Endodermal cell (in vitro differentiated cells): Measurements from ENCODE around the gene COTL1. TPM values are rescaled to one million over a fixed set of nuclear protein-coding genes. Genes with fewer than 3 reads are reported as not detected.
A peak's percentile ranks its signal among the peaks of the same experiment; 100 is the strongest.

Experiments used
- DNase-seq: peaks from one replicate; pipeline ENCODE4 v3.0.0-alpha.2; 2017
- H3K27ac ChIP-seq: 2 replicates; pipeline ENCODE4 v1.5.1; 2013; ENCODE audit warnings: mild to moderate bottlenecking, low read depth, low read length, moderate library complexity
- H3K27me3 ChIP-seq: 2 replicates; pipeline ENCODE4 v1.6.1; 2013; ENCODE audit warnings: mild to moderate bottlenecking, low read length, moderate library complexity; ENCODE audit not compliant: insufficient read depth, control insufficient read depth, poor library complexity, severe bottlenecking
- H3K36me3 ChIP-seq: 2 replicates; pipeline ENCODE4 v1.7.0; 2013; ENCODE audit warnings: mild to moderate bottlenecking, low read length, moderate library complexity; ENCODE audit not compliant: control insufficient read depth, insufficient read depth
- H3K4me1 ChIP-seq: one replicate; pipeline ENCODE4 v1.7.0; 2013; ENCODE audit warnings: low read length; ENCODE audit not compliant: control insufficient read depth, insufficient read depth
- H3K4me3 ChIP-seq: 2 replicates; pipeline ENCODE4 v1.5.1; 2013; ENCODE audit warnings: mild to moderate bottlenecking, low read length, moderate library complexity
- H3K9ac ChIP-seq: 2 replicates; pipeline ENCODE4 v1.6.1; 2013; ENCODE audit warnings: mild to moderate bottlenecking, low read length, moderate library complexity; ENCODE audit not compliant: poor library complexity, severe bottlenecking; ENCODE audit errors: extremely low read depth
- H3K9me3 ChIP-seq: 2 replicates; pipeline ENCODE4 v1.6.1; 2013; ENCODE audit warnings: mild to moderate bottlenecking, low read length, moderate library complexity; ENCODE audit not compliant: control insufficient read depth
- H3K27ac Mint-ChIP-seq: 2 replicates; pipeline ENCODE4 v1.8.0; 2020; ENCODE audit warnings: mixed read lengths
- H3K27me3 Mint-ChIP-seq: 2 replicates; pipeline ENCODE4 v1.8.0; 2021; ENCODE audit warnings: mild to moderate bottlenecking, mixed read lengths; ENCODE audit not compliant: insufficient read depth
- H3K36me3 Mint-ChIP-seq: 2 replicates; pipeline ENCODE4 v1.8.0; 2020; ENCODE audit warnings: low read depth, mixed read lengths
- H3K4me1 Mint-ChIP-seq: 2 replicates; pipeline ENCODE4 v1.8.0; 2020; ENCODE audit warnings: mixed read lengths
- H3K4me3 Mint-ChIP-seq: 2 replicates; pipeline ENCODE4 v1.8.0; 2020; ENCODE audit warnings: mild to moderate bottlenecking, moderate library complexity, mixed read lengths
- H3K9me3 Mint-ChIP-seq: 2 replicates; pipeline ENCODE4 v1.8.0; 2020; ENCODE audit warnings: mild to moderate bottlenecking, mixed read lengths
- WGBS, 2 experiments: methylation state at CpG; one replicate each; pipeline versions ENCODE4 v1.1.5 to v1.1.7; 2013; ENCODE audit warnings: missing lambda C conversion rate in 2 of 2, mixed read lengths in 1 of 2; ENCODE audit not compliant: insufficient coverage in 1 of 2, insufficient read length in 1 of 2; 5-methylcytosine and 5-hydroxymethylcytosine counted together
- total RNA-seq, 2 donors: library from RNA; stranded (reverse); fragmentation: NEBNext Ultra II Directional in 1 of 2; extraction: Animal tissue kit (Norgen Biotek cat#: 25700) in 1 of 2; gene quantifications; 2 replicates in 1 of 2; 3 replicates in 1 of 2; pipeline ENCODE4 v1.2.1, GENCODE V29; 2021
- TF ChIP-seq, protein P1 (sequence below): fragments of 200-600 bp; sonication (generic); conservative IDR thresholded peaks from 2 replicates; pipeline ENCODE4 v1.5.0; 2021; ENCODE audit warnings: antibody characterized with exemption, mild to moderate bottlenecking

The COTL1 gene
- total RNA-seq, 2 donors from 2014 or later = 33.4 to 34.9 TPM

DNA sequence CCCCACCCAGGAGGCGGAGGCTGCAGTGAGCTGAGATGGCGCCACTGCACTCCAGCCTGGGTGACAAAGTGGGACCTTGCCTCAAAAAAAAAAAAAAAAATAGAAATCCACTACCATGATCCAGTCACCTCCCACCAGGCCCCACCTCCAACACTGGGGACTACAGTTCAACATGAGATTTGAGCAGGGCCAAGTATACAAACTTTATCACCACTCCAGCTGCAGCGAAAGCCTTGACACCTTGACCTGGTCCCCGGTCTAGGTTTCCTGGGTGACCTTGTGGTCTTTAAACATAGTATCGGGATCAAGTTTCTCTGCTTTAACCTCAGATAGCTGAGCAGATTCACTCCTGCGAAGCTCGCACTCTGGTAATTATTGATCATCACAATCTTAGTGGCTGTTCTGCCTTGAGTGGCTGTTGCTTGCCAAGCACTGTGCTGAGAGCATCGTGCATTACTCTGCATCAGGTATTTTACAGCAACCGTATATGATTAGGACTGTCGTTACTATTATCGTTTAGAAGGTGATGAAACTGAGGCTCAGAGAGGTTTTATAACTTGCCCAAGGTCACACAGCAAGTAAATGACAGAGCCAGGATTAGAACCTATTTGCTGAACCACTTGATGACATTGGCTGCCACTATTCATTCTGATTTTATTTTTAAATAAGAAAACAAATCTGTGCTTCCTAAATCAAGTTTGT is 63.1 kb downstream of the COTL1 start:
- TF ChIP-seq, protein P1, sequence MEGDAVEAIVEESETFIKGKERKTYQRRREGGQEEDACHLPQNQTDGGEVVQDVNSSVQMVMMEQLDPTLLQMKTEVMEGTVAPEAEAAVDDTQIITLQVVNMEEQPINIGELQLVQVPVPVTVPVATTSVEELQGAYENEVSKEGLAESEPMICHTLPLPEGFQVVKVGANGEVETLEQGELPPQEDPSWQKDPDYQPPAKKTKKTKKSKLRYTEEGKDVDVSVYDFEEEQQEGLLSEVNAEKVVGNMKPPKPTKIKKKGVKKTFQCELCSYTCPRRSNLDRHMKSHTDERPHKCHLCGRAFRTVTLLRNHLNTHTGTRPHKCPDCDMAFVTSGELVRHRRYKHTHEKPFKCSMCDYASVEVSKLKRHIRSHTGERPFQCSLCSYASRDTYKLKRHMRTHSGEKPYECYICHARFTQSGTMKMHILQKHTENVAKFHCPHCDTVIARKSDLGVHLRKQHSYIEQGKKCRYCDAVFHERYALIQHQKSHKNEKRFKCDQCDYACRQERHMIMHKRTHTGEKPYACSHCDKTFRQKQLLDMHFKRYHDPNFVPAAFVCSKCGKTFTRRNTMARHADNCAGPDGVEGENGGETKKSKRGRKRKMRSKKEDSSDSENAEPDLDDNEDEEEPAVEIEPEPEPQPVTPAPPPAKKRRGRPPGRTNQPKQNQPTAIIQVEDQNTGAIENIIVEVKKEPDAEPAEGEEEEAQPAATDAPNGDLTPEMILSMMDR = no peak
- no peaks in the 10 kb centered on the region for H3K27me3 ChIP-seq
- H3K9me3 ChIP-seq = no peaks in the 10 kb centered on the region
- H3K9ac ChIP-seq = no peak overlapping the region
- no peak overlapping the region for H3K4me3 ChIP-seq
- no peak overlapping the region for H3K27ac Mint-ChIP-seq
- no peaks in the 10 kb centered on the region for H3K36me3 ChIP-seq
- no peaks in the 10 kb centered on the region for H3K9me3 Mint-ChIP-seq
- H3K36me3 Mint-ChIP-seq = no peaks in the 10 kb centered on the region
- no peaks in the 10 kb centered on the region for H3K4me1 Mint-ChIP-seq
- no peak for DNase-seq
- H3K27ac ChIP-seq = peak overlapping the region; percentile 80
- H3K4me1 ChIP-seq = no peaks in the 10 kb centered on the region
- H3K27me3 Mint-ChIP-seq = no peaks in the 10 kb centered on the region
- no peak overlapping the region for H3K4me3 Mint-ChIP-seq
- WGBS, 2 experiments = 92 to 97% methylated on average over 9 to 11 of the region's 11 CpGs

DNA sequence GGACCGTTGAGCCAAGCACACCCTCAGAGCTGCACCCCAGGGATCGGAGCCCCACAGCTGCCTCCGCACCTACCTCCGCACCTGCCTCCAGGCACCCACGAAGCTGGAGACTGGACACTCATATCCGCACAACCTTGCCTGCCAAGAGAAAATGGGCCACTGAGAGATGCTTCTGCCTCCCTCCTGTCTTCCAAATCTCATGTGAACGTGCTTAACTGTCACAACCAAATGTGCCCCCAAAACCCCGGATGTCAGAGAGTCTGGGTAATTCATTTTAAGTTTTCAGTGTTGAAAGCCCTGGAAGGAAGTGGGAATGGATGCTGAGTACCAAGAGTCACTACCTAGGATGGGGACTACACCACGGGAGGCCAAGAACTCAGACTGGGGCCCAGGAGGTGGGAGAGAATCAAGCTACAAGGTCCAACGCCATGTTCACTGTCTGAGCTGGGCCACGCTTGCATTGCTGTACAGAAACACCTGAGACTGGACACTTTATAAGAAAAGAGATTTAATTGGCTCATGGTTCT is 63.9 kb downstream of the COTL1 start:
- no peak overlapping the region for H3K27ac ChIP-seq
- no peak for DNase-seq
- H3K4me3 Mint-ChIP-seq = no peak overlapping the region
- H3K27me3 ChIP-seq = no peaks in the 10 kb centered on the region
- TF ChIP-seq, protein P1 = no peak
- H3K9me3 Mint-ChIP-seq = no peaks in the 10 kb centered on the region
- WGBS, 2 experiments = 91 to 94% methylated on average over 7 to 11 of the region's 11 CpGs
- H3K9ac ChIP-seq = no peak overlapping the region
- no peaks in the 10 kb centered on the region for H3K36me3 Mint-ChIP-seq
- H3K27ac Mint-ChIP-seq = no peak overlapping the region
- no peaks in the 10 kb centered on the region for H3K27me3 Mint-ChIP-seq
- no peaks in the 10 kb centered on the region for H3K9me3 ChIP-seq
- no peaks in the 10 kb centered on the region for H3K4me1 ChIP-seq
- no peak overlapping the region for H3K4me3 ChIP-seq
- no peaks in the 10 kb centered on the region for H3K4me1 Mint-ChIP-seq
- H3K36me3 ChIP-seq = no peaks in the 10 kb centered on the region

DNA sequence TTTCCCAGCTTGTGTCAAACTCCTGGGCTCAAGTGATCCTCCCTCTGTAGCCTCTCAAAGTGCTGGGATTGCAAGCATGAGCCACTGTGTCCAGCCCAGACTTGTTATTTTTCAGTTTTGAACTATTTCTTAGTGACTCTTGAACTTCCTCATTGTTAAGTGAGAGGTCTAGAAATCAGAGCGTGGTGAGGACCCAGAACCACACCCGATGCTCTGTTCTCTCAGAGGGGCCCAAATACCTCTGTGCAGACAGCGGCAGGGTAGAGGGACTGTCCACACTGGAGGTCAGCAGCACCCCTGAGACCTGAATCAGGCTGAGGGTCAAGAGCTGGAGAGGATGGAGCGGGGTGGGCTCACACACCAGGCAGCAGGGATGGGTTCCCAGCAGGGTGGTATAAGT is 65.7 kb downstream of the COTL1 start:
- no peak overlapping the region for H3K4me3 ChIP-seq
- H3K36me3 ChIP-seq = no peaks in the 10 kb centered on the region
- H3K36me3 Mint-ChIP-seq = no peaks in the 10 kb centered on the region
- no peaks in the 10 kb centered on the region for H3K9me3 Mint-ChIP-seq
- no peaks in the 10 kb centered on the region for H3K27me3 Mint-ChIP-seq
- H3K9ac ChIP-seq = no peak overlapping the region
- no peaks in the 10 kb centered on the region for H3K9me3 ChIP-seq
- H3K4me1 Mint-ChIP-seq = no peaks in the 10 kb centered on the region
- H3K4me1 ChIP-seq = no peaks in the 10 kb centered on the region
- WGBS, 2 experiments = 78 to 79% methylated on average over 3 to 4 of the region's 4 CpGs
- no peak overlapping the region for H3K4me3 Mint-ChIP-seq
- H3K27me3 ChIP-seq = no peaks in the 10 kb centered on the region
- H3K27ac ChIP-seq = no peak overlapping the region
- no peak overlapping the region for H3K27ac Mint-ChIP-seq
- DNase-seq = no peak
- TF ChIP-seq, protein P1 = no peak
